ENCODE measurements around the gene EPM2A. TPM values are rescaled to one million over a fixed set of nuclear protein-coding genes. Genes with fewer than 3 reads are reported as not detected.

The EPM2A gene
- total RNA-seq, 1 donor from 2014 or later: 41.3 TPM

DNA sequence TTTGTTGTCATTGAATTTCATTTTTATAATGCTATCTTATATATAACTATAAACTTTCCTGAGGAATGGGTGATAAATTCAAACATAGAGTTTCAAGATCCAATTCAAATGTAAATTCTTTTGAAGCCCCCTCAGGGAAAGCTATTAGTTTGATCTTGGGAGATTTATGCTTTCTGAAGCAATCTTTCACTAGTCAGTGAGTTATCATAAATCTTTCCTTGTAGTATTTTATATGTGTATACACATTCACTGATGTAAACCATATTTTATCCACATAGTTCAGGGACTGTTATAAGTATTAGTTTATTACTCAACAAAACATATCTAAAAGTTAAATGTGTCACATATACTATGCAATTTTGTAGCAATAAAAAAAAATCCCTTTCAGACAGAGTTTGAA, 2.9 kb upstream of the EPM2A start:
- intact Hi-C loops (cut with micrococcal nuclease): no loop called here
- H3K9me3 ChIP-seq (replicated peaks): no peaks in the 10 kb centered on the region

DNA sequence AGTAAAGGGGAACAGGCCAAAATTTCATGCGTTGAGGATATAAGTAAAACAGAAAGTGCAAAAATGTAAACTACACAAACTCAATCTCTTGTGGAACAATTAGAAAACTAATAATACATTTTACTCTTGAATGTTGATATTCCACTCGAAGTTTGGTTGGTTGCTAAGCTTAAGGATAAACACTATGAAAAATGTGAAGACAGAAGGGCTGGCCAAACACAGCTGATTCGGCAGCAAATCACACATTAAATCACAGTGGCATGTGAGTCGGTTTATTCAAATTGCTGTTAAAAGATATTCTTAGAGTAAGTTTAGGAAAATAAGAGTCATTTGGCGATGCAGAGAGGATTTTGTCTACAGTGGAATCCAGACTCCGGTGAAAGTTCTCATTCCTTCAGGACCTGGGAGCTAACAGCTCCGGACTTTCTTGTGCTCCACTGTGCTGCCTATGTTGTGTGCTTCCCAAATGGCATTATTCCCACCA, 1.4 kb upstream of the EPM2A start:
- peak overlapping the region; percentile 82 for H3K4me3 ChIP-seq
- no peak for DNase-seq
- peaks cover 40% of the 10 kb centered on the region for H3K4me1 ChIP-seq

More for the DNA sequence above, 2.9 kb upstream of the EPM2A start:
- TF ChIP-seq, protein P1, sequence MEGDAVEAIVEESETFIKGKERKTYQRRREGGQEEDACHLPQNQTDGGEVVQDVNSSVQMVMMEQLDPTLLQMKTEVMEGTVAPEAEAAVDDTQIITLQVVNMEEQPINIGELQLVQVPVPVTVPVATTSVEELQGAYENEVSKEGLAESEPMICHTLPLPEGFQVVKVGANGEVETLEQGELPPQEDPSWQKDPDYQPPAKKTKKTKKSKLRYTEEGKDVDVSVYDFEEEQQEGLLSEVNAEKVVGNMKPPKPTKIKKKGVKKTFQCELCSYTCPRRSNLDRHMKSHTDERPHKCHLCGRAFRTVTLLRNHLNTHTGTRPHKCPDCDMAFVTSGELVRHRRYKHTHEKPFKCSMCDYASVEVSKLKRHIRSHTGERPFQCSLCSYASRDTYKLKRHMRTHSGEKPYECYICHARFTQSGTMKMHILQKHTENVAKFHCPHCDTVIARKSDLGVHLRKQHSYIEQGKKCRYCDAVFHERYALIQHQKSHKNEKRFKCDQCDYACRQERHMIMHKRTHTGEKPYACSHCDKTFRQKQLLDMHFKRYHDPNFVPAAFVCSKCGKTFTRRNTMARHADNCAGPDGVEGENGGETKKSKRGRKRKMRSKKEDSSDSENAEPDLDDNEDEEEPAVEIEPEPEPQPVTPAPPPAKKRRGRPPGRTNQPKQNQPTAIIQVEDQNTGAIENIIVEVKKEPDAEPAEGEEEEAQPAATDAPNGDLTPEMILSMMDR (IDR thresholded peaks at IDR 0.05; ENCODE audit: borderline replicate concordance): no peak
- Histone ChIP-seq H3K4me1 (peaks cover 36% of the 10 kb centered on the region), H3K4me3 (no peak overlapping the region), H3K36me3 (no peaks in the 10 kb centered on the region), H3K27ac (replicated peaks) (no peak overlapping the region), H3K27me3 (ENCODE audit: low read depth) (no peaks in the 10 kb centered on the region)
- DNase-seq: no peak

DNA sequence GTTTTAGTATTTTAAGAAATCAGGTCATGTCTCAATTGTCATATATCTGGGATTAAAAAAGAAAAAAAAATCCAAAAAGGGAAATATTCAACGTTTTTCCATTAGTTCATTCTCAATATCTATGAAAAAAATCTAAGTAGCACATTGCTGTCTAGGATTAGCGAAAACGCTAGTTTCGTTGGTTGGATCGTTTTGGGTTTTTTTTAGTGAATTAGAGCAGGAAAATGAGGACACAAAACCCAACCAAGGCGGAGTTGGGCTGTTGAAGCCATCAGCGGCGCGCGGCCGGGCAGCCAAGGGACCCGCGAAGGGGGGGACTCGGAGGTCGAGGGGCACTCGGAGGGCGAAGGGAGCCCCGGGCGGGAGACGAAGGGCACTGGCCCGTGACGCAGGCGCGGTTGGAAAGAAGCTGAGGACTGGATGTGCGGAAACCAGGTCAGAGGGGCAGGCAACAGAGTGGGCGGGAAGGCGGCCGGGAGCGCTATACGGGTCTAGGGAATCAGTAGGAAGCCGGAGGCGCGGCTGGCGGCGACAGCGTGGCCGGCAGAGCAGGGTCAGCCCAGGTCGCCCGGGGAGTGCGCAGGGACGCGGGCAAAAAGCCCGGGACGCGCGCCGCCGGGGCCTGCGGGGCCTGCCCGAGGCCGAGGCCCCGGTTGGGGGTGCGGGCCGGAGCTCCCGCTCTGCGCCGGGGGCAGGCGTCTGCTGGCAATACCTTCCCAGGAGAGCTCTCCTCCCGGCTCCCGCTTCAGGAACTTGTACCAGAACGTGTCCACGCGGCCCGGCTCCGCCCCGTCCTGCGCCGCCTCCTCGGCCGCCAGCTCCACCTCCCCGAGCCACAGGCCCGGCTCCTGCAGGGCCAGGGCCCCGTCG, 599 bp downstream of the EPM2A start:
- Histone ChIP-seq H3K4me1 (peaks cover 46% of the 10 kb centered on the region), H3K4me3 (peak overlapping the region; percentile 82), H3K27ac (replicated peaks) (peak overlapping the region; percentile 99), H3K36me3 (no peaks in the 10 kb centered on the region), H3K27me3 (ENCODE audit: low read depth) (no peaks in the 10 kb centered on the region), H3K9me3 (replicated peaks) (no peaks in the 10 kb centered on the region)
- TF ChIP-seq, protein P1 (IDR thresholded peaks at IDR 0.05; ENCODE audit: borderline replicate concordance): no peak
- intact Hi-C loops (cut with micrococcal nuclease): no loop called here
- DNase-seq: peak; percentile 92

More for the DNA sequence above, 1.4 kb upstream of the EPM2A start:
- intact Hi-C loops (cut with micrococcal nuclease): no loop called here
- Histone ChIP-seq H3K27me3 (ENCODE audit: low read depth) (no peaks in the 10 kb centered on the region), H3K9me3 (replicated peaks) (no peaks in the 10 kb centered on the region), H3K36me3 (no peaks in the 10 kb centered on the region), H3K27ac (replicated peaks) (peak overlapping the region; percentile 99)
- TF ChIP-seq, protein P1 (IDR thresholded peaks at IDR 0.05; ENCODE audit: borderline replicate concordance): no peak

DNA sequence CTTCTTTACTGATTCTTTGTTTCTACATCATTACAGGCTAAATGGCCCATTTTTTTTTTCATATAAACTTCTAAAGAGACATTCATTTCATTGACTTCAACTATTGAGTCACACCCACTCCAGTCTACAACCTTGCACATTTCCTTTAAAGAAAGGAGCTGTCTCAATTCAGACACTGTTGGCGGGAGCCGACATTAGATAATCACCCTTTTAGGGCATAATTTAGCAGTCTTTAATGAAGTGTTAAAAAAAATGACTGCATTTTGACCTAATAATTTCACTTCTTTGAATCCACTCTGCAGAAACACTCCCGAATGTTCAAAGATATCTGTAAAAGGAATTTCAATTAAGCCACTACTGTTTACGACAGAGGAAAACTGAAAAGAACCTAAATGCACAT, 1.5 kb downstream of the EPM2A start:
- TF ChIP-seq, protein P1 (IDR thresholded peaks at IDR 0.05; ENCODE audit: borderline replicate concordance): no peak

DNA sequence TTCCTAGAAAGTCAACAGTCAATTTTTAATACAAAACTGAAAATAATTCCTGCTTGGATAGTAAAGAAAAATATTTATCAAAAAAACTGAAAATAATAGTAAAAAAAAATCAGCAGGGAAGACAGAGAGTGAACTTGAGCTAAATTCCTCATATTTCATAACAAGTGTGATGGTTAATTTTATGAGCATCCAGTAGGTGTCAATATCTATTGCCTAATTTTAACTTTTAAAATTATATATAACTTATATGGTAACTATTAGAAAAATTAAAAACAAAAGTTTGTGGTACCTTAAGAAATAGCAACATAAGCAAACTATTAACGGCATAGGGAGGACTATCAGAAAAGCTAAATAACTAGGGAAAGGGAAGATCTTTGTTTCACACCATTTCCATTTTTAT, 2.1 kb downstream of the EPM2A start:
- TF ChIP-seq, protein P1 (IDR thresholded peaks at IDR 0.05; ENCODE audit: borderline replicate concordance): no peak
- H3K9me3 ChIP-seq (replicated peaks): peaks cover 12% of the 10 kb centered on the region
- intact Hi-C loops (cut with micrococcal nuclease): no loop called here
- no peak overlapping the region for H3K4me3 ChIP-seq
- no peaks in the 10 kb centered on the region for H3K27me3 ChIP-seq (ENCODE audit: low read depth)
- H3K27ac ChIP-seq (replicated peaks): no peak overlapping the region
- no peak for DNase-seq
- peaks cover 46% of the 10 kb centered on the region for H3K4me1 ChIP-seq
- H3K36me3 ChIP-seq: peaks cover 8% of the 10 kb centered on the region

More for the DNA sequence above, 1.5 kb downstream of the EPM2A start:
- Histone ChIP-seq H3K27me3 (ENCODE audit: low read depth) (no peaks in the 10 kb centered on the region), H3K4me3 (peak overlapping the region; percentile 82), H3K27ac (replicated peaks) (peak overlapping the region; percentile 99), H3K4me1 (peaks cover 46% of the 10 kb centered on the region), H3K9me3 (replicated peaks) (peaks cover 6% of the 10 kb centered on the region), H3K36me3 (peaks cover 4% of the 10 kb centered on the region)
- no peak for DNase-seq
- intact Hi-C loops (cut with micrococcal nuclease): no loop called here

All from left ventricle myocardium inferior (tissue), 1 donor.